Central memory CD8-positive, alpha-beta T cell (primary cell): ENCODE data around the gene TRIM27.

ENCODE experiments used
- ATAC-seq: fragments of 150-1000 bp; cut with Tn5 transposase; replicated peaks from 2 replicates; pipeline ENCODE4 v1.10.0; 2022; ENCODE audit warnings: mild to moderate bottlenecking, moderate FRiP score, moderate number of reproducible peaks; ENCODE audit not compliant: poor library complexity, severe bottlenecking; ENCODE audit errors: extremely low read depth
- DNase-seq, 2 donors: peaks; one replicate each; pipeline ENCODE4 v3.0.0; 2021; ENCODE audit warnings: low spot score in 2 of 2
- H3K27ac Mint-ChIP-seq: one replicate; pipeline ENCODE4 v1.8.0; 2022; ENCODE audit warnings: low read depth, mild to moderate bottlenecking, moderate library complexity, mixed read lengths
- H3K27me3 Mint-ChIP-seq: one replicate; pipeline ENCODE4 v1.8.0; 2022; ENCODE audit warnings: mixed read lengths
- H3K36me3 Mint-ChIP-seq: one replicate; pipeline ENCODE4 v1.8.0; 2022; ENCODE audit warnings: mild to moderate bottlenecking, moderate library complexity, mixed read lengths; ENCODE audit not compliant: insufficient read depth
- H3K4me1 Mint-ChIP-seq: one replicate; pipeline ENCODE4 v1.8.0; 2022; ENCODE audit warnings: mixed read lengths
- H3K4me3 Mint-ChIP-seq: one replicate; pipeline ENCODE4 v1.8.0; 2022; ENCODE audit warnings: mild to moderate bottlenecking, moderate library complexity, mixed read lengths
- H3K9me3 Mint-ChIP-seq: one replicate; pipeline ENCODE4 v1.8.0; 2022; ENCODE audit warnings: mixed read lengths

TRIM27 gene

GRCh38 chr6:28948782-28949486, 25.1 kb upstream of the TRIM27 start:
- no peaks in the 10 kb centered on the region for H3K27me3 Mint-ChIP-seq
- ATAC-seq (no peak), DNase-seq (no peak)
- peaks cover 15% of the 10 kb centered on the region for H3K4me1 Mint-ChIP-seq
- no peak overlapping the region for H3K4me3 Mint-ChIP-seq
- H3K9me3 Mint-ChIP-seq, result no peaks in the 10 kb centered on the region
- peaks cover 38% of the 10 kb centered on the region for H3K36me3 Mint-ChIP-seq
- H3K27ac Mint-ChIP-seq, result no peak overlapping the region

GRCh38 chr6:28947831-28948270, 24.1 kb upstream of the TRIM27 start:
- DNase-seq, result no peak
- H3K27ac Mint-ChIP-seq, result no peak overlapping the region
- H3K4me1 Mint-ChIP-seq, result peaks cover 17% of the 10 kb centered on the region

GRCh38 chr6:28947067-28947765, 23.4 kb upstream of the TRIM27 start:
- Mint-ChIP-seq H3K4me3 (no peak overlapping the region), H3K27me3 (no peaks in the 10 kb centered on the region), H3K36me3 (peaks cover 35% of the 10 kb centered on the region), H3K27ac (no peak overlapping the region), H3K4me1 (peaks cover 23% of the 10 kb centered on the region), H3K9me3 (no peaks in the 10 kb centered on the region)
- DNase-seq (no peak), ATAC-seq (no peak)

More at GRCh38 chr6:28947831-28948270, 24.1 kb upstream of the TRIM27 start:
- H3K27me3 Mint-ChIP-seq, result no peaks in the 10 kb centered on the region
- H3K9me3 Mint-ChIP-seq, result no peaks in the 10 kb centered on the region
- ATAC-seq, result no peak
- H3K4me3 Mint-ChIP-seq, result no peak overlapping the region
- H3K36me3 Mint-ChIP-seq, result peaks cover 37% of the 10 kb centered on the region

- DNase-seq (no peak), ATAC-seq (no peak)
- no peak overlapping the region for H3K27ac Mint-ChIP-seq
- peaks cover 45% of the 10 kb centered on the region for H3K36me3 Mint-ChIP-seq
- H3K27me3 Mint-ChIP-seq, result no peaks in the 10 kb centered on the region
- no peak overlapping the region for H3K4me3 Mint-ChIP-seq
- peaks cover 42% of the 10 kb centered on the region for H3K4me1 Mint-ChIP-seq
- H3K9me3 Mint-ChIP-seq, result no peaks in the 10 kb centered on the region
Measured at GRCh38 chr6:28945349-28945748, 21.6 kb upstream of the TRIM27 start.

GRCh38 chr6:28944412-28944865, 20.7 kb upstream of the TRIM27 start:
- H3K4me1 Mint-ChIP-seq, result peaks cover 49% of the 10 kb centered on the region
- H3K4me3 Mint-ChIP-seq, result peak overlapping the region; percentile 93
- H3K9me3 Mint-ChIP-seq, result no peaks in the 10 kb centered on the region
- peaks cover 49% of the 10 kb centered on the region for H3K36me3 Mint-ChIP-seq
- ATAC-seq (peak; percentile 34), DNase-seq (peak; percentile 49 to 73)
- no peaks in the 10 kb centered on the region for H3K27me3 Mint-ChIP-seq
- H3K27ac Mint-ChIP-seq, result peak overlapping the region; percentile 98

GRCh38 chr6:28943557-28944411, 20.0 kb upstream of the TRIM27 start:
- Mint-ChIP-seq H3K36me3 (peaks cover 49% of the 10 kb centered on the region), H3K4me1 (peaks cover 49% of the 10 kb centered on the region), H3K27me3 (no peaks in the 10 kb centered on the region), H3K4me3 (peak overlapping the region; percentile 93), H3K27ac (peak overlapping the region; percentile 98), H3K9me3 (no peaks in the 10 kb centered on the region)
- ATAC-seq, result peak; percentile 2
- peak in 1 of 2 donors; percentile 57 for DNase-seq

- peak overlapping the region; percentile 93 for H3K4me3 Mint-ChIP-seq
- peaks cover 49% of the 10 kb centered on the region for H3K36me3 Mint-ChIP-seq
- DNase-seq (no peak), ATAC-seq (no peak)
- peak overlapping the region; percentile 98 for H3K27ac Mint-ChIP-seq
- H3K27me3 Mint-ChIP-seq, result no peaks in the 10 kb centered on the region
- H3K4me1 Mint-ChIP-seq, result peaks cover 49% of the 10 kb centered on the region
- no peaks in the 10 kb centered on the region for H3K9me3 Mint-ChIP-seq
Measured at GRCh38 chr6:28943223-28943556, 19.4 kb upstream of the TRIM27 start.

GRCh38 chr6:28941684-28942448, 18.1 kb upstream of the TRIM27 start:
- Mint-ChIP-seq H3K4me1 (peaks cover 49% of the 10 kb centered on the region), H3K27me3 (no peaks in the 10 kb centered on the region), H3K9me3 (no peaks in the 10 kb centered on the region), H3K4me3 (peak overlapping the region; percentile 93), H3K27ac (peak overlapping the region; percentile 98), H3K36me3 (peaks cover 49% of the 10 kb centered on the region)
- no peak for ATAC-seq
- DNase-seq, result no peak

- H3K27ac Mint-ChIP-seq, result peak overlapping the region; percentile 98
- DNase-seq (peak; percentile 61 to 89), ATAC-seq (peak; percentile 76)
- H3K4me3 Mint-ChIP-seq, result peak overlapping the region; percentile 93
- H3K36me3 Mint-ChIP-seq, result peaks cover 49% of the 10 kb centered on the region
- no peaks in the 10 kb centered on the region for H3K9me3 Mint-ChIP-seq
- H3K4me1 Mint-ChIP-seq, result peaks cover 49% of the 10 kb centered on the region
- H3K27me3 Mint-ChIP-seq, result no peaks in the 10 kb centered on the region
Measured at GRCh38 chr6:28940858-28941683, 17.3 kb upstream of the TRIM27 start.

- H3K4me1 Mint-ChIP-seq, result peaks cover 49% of the 10 kb centered on the region
- DNase-seq, result no peak
- H3K9me3 Mint-ChIP-seq, result no peaks in the 10 kb centered on the region
- H3K27me3 Mint-ChIP-seq, result no peaks in the 10 kb centered on the region
- peaks cover 49% of the 10 kb centered on the region for H3K36me3 Mint-ChIP-seq
- peak overlapping the region; percentile 93 for H3K4me3 Mint-ChIP-seq
- H3K27ac Mint-ChIP-seq, result peak overlapping the region; percentile 98
- peak; percentile 5 for ATAC-seq
Measured at GRCh38 chr6:28940294-28940857, 16.6 kb upstream of the TRIM27 start.

GRCh38 chr6:28933069-28933468, 9.3 kb upstream of the TRIM27 start:
- H3K4me1 Mint-ChIP-seq, result no peaks in the 10 kb centered on the region
- DNase-seq (no peak), ATAC-seq (no peak)
- H3K9me3 Mint-ChIP-seq, result no peaks in the 10 kb centered on the region
- H3K27me3 Mint-ChIP-seq, result peaks cover 21% of the 10 kb centered on the region
- H3K4me3 Mint-ChIP-seq, result no peak overlapping the region
- no peak overlapping the region for H3K27ac Mint-ChIP-seq
- peaks cover 5% of the 10 kb centered on the region for H3K36me3 Mint-ChIP-seq
